ENCODE data around the gene AIG1.

The AIG1 gene

GRCh38 chr6:143385636-143386035 lies 324.9 kb downstream of the AIG1 start:
- no peak for DNase-seq

GRCh38 chr6:143390278-143390677 lies 329.6 kb downstream of the AIG1 start:
- DNase-seq = no peak

Measured in CD4-positive, alpha-beta T cell treated with Interleukin-4 for 1 hour (primary cell).